Loucy (cell line): ENCODE data around the gene PATL1.

Source experiments
- H2AFZ ChIP-seq: fragments of 200-600 bp; sonication (generic); 2 replicates; pipeline ENCODE4 v1.6.0; 2016; ENCODE audit warnings: antibody characterized with exemption, mild to moderate bottlenecking, low read length, moderate library complexity
- H3F3A ChIP-seq: fragments of 200-600 bp; 2 replicates; pipeline ENCODE4 v1.6.0; 2016; ENCODE audit warnings: antibody characterized with exemption, low read depth, mild to moderate bottlenecking
- H3K27me3 ChIP-seq: fragments of 200-600 bp; sonication (generic); 2 replicates; pipeline ENCODE4 v1.6.1; 2014; ENCODE audit warnings: low read length, mild to moderate bottlenecking; ENCODE audit not compliant: insufficient read depth, poor library complexity, severe bottlenecking
- H3K36me3 ChIP-seq: fragments of 200-600 bp; sonication (generic); 2 replicates; pipeline ENCODE4 v1.6.1; 2016; ENCODE audit warnings: low read length; ENCODE audit not compliant: insufficient read depth
- H3K4me1 ChIP-seq: fragments of 200-600 bp; sonication (generic); 2 replicates; pipeline ENCODE4 v1.5.1; 2014; ENCODE audit warnings: low read length, mild to moderate bottlenecking; ENCODE audit not compliant: insufficient read depth, poor library complexity, severe bottlenecking
- H3K4me2 ChIP-seq: fragments of 200-600 bp; sonication (generic); 2 replicates; pipeline ENCODE4 v1.6.0; 2014; ENCODE audit warnings: antibody characterized with exemption, low read length, low read depth, mild to moderate bottlenecking; ENCODE audit not compliant: poor library complexity, severe bottlenecking
- H3K4me3 ChIP-seq: fragments of 200-600 bp; sonication (generic); 2 replicates; pipeline ENCODE4 v1.5.1; 2014; ENCODE audit warnings: low read length, mild to moderate bottlenecking, mixed read lengths; ENCODE audit not compliant: poor library complexity, severe bottlenecking
- H3K79me2 ChIP-seq: fragments of 200-600 bp; sonication (generic); 2 replicates; pipeline ENCODE4 v1.6.1; 2014; ENCODE audit warnings: low read length; ENCODE audit not compliant: insufficient read depth
- H3K9ac ChIP-seq: fragments of 200-600 bp; sonication (generic); 2 replicates; pipeline ENCODE4 v1.6.0; 2014; ENCODE audit warnings: mild to moderate bottlenecking, low read depth, low read length, moderate library complexity; ENCODE audit not compliant: poor library complexity, severe bottlenecking
- H3K9me2 ChIP-seq: fragments of 200-600 bp; sonication (generic); replicated peaks from 2 replicates; pipeline ENCODE4 v1.6.1; 2016; ENCODE audit warnings: low read depth, low read length, mixed read lengths
- H3K9me3 ChIP-seq: fragments of 200-600 bp; sonication (generic); 2 replicates; pipeline ENCODE4 v1.6.1; 2014; ENCODE audit warnings: mild to moderate bottlenecking, antibody characterized with exemption, low read length, low read depth; ENCODE audit not compliant: insufficient read depth
- H4K20me1 ChIP-seq: fragments of 200-600 bp; sonication (generic); 2 replicates; pipeline ENCODE4 v1.6.0; 2014; ENCODE audit warnings: antibody characterized with exemption, low read length, mild to moderate bottlenecking; ENCODE audit not compliant: insufficient read depth, poor library complexity, severe bottlenecking
- CTCF ChIP-seq: fragments of 200-600 bp; sonication (generic); conservative IDR thresholded peaks from 2 replicates; pipeline ENCODE4 v1.5.1; 2014; ENCODE audit warnings: mild to moderate bottlenecking, antibody characterized with exemption, low read length
- EZH2phosphoT487 ChIP-seq: fragments of 200-600 bp; IDR thresholded peaks from 2 replicates; pipeline ENCODE4 v1.6.1; 2018; ENCODE audit warnings: antibody characterized with exemption, mild to moderate bottlenecking, moderate library complexity, borderline replicate concordance

Gene PATL1

GRCh38 chr11:59607703-59608454, 61.0 kb downstream of the PATL1 start:
- Histone ChIP-seq H3K4me2 (peak overlapping the region; percentile 6), H3K36me3 (peaks cover 71% of the 10 kb centered on the region), H3K4me3 (no peak overlapping the region), H3K9me2 (no peaks in the 10 kb centered on the region), H3K27me3 (no peaks in the 10 kb centered on the region), H3F3A (no peaks in the 10 kb centered on the region), H3K4me1 (peaks cover 20% of the 10 kb centered on the region), H3K79me2 (peaks cover 66% of the 10 kb centered on the region), H4K20me1 (peaks cover 33% of the 10 kb centered on the region), H2AFZ (no peak overlapping the region), H3K9me3 (no peaks in the 10 kb centered on the region), H3K9ac (no peak overlapping the region)
- TF ChIP-seq CTCF (no peak), EZH2phosphoT487 (no peak)

- no peaks in the 10 kb centered on the region for H3K9me3 ChIP-seq
- H3K36me3 ChIP-seq = peaks cover 94% of the 10 kb centered on the region
- no peak overlapping the region for H3K4me2 ChIP-seq
- H3K79me2 ChIP-seq = peaks cover 25% of the 10 kb centered on the region; the same call in 1 of the 2 replicates
- TF ChIP-seq EZH2phosphoT487 (no peak), CTCF (no peak)
- H3K9me2 ChIP-seq = no peaks in the 10 kb centered on the region
- H3K4me1 ChIP-seq = no peaks in the 10 kb centered on the region
- H3K9ac ChIP-seq = no peak overlapping the region
- no peaks in the 10 kb centered on the region for H3K27me3 ChIP-seq
- H4K20me1 ChIP-seq = peaks cover 9% of the 10 kb centered on the region
- no peak overlapping the region for H3K4me3 ChIP-seq
- no peak overlapping the region for H2AFZ ChIP-seq
- no peaks in the 10 kb centered on the region for H3F3A ChIP-seq
Measured at GRCh38 chr11:59602432-59602831, 66.4 kb downstream of the PATL1 start.

DNA sequence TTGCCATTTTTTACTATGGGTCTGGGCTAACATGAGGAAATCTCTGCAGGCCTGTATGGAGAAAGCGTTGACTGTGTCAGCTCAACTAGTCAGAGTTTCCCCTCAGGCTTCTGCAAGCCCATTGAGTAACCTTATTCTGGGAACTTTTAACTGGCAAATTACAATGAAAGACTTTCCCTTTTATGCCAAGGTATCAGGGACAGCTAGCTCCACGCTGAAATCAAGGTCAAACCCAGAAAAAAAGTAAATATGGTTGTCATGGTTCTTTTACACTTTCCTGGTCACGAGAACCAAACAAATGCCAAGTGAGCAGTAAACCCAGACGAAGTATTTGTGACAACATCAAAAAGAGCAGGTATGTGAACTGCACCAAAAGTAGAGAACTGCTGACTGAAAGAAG, 67.0 kb downstream of the PATL1 start:
- H3K4me1 ChIP-seq = no peaks in the 10 kb centered on the region
- peaks cover 25% of the 10 kb centered on the region; the same call in 1 of the 2 replicates for H3K79me2 ChIP-seq
- H3K36me3 ChIP-seq = peaks cover 94% of the 10 kb centered on the region
- H3K9me3 ChIP-seq = no peaks in the 10 kb centered on the region
- H3K4me2 ChIP-seq = no peak overlapping the region
- H3K9ac ChIP-seq = no peak overlapping the region
- H3F3A ChIP-seq = no peaks in the 10 kb centered on the region
- no peak overlapping the region for H3K4me3 ChIP-seq
- H2AFZ ChIP-seq = no peak overlapping the region
- no peaks in the 10 kb centered on the region for H3K27me3 ChIP-seq
- peaks cover 9% of the 10 kb centered on the region for H4K20me1 ChIP-seq
- no peak for TF ChIP-seq CTCF
- TF ChIP-seq EZH2phosphoT487 = no peak
- no peaks in the 10 kb centered on the region for H3K9me2 ChIP-seq
